ENCODE data around the gene UVRAG.

UVRAG gene

DNA sequence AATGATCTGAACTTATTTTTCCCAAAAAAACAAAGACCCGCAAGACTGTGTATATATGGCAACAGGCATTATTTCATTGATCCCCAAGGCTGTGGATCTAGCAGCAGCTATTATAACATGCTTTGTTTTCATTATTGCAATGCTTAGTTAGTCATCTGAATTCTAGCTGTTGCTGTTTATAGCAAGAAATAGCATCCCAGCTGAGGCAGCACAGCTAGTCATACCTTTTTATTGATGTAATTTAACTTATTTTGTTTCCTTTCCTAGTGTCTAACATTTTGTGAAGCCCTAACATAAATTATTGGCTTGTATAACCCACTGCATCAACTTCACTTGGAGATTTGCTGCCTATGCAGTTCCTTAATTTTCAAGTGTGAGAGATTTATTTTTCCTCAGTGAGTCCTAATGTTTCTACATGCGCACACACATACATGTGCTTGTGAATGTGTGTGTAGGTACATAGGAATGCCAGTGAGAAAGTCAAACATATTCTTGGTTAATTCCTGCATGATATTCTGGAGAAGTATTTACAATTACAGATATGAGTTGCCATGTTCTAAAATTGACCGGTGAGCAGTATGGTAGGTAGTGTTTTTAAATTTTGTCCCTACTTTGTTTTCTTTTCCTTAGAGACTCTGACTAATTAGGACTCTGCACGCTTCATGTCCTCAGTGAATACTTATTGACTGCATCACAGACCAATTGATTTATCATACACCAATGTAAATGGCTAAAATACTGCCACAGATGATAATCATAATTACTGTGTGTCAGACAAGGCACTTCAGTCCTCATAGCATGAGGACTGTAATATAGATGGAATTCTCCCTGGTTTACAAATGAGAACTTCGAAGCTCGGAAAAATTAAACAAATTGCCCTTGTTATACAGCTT, 272.0 kb downstream of the UVRAG start:
- DNase-seq (ENCODE audit: insufficient read length, low spot score): no peak
- FAIRE-seq: no peak

DNA sequence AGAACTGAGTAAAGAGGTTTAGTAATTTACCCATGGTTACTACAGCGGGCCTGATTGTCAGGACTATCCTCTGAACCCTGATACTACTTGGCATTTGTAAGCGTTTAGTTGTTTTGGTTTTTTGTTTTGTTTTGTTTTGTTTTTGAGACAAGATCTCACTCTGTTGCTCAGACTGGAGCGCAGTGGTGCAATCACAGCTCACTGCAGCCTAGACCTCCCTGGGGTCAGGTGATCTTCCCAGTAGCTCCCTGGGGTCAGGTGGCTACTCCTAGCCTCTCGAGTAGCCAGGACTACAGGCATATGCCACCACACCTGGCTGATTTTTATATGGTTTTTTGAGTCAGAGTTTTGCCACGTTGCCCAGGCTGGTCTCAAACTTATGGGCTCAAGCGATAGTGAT, 272.7 kb downstream of the UVRAG start:
- DNase-seq (ENCODE audit: insufficient read length, low spot score): no peak
- FAIRE-seq: no peak

DNA sequence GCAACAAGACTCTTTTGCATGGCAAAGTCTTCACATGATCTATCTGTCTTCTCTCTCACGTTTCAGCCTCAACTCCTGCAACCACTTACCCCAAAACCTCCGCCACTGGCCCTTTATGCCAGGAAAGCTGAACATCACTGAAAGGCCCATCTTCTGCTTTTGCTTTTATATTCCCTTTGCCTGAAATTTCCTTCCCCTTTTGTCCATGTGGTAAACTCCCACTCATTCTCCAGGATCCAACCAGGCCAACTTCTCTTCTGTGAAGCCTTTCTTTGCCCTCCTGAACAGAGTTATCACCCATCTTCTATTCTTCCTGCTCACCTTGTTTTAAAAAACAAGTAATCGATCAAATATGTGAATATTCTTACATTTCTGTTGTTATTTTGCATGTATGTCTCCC, 273.5 kb downstream of the UVRAG start:
- DNase-seq (ENCODE audit: insufficient read length, low spot score) (no peak), FAIRE-seq (no peak)

DNA sequence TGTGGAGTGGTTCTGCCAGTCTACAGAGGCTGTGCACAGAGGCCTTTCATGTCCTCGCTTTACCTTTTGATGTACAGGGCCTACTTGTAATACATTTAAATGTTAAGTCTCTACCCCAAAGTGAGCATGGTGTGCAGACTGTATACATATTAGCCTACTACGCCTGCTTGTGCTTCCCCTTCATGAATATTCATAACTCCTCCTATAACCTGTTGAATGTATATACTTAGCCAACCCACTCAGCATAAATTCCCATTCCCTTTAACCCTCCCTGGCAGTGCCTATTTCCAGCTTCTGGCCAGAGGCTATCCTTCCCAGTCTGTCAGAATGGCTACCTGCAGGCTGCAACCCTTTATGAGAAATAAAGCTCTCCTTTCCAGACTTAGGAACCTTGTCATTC, 275.2 kb downstream of the UVRAG start:
- DNase-seq (ENCODE audit: insufficient read length, low spot score) (no peak), FAIRE-seq (no peak)

DNA sequence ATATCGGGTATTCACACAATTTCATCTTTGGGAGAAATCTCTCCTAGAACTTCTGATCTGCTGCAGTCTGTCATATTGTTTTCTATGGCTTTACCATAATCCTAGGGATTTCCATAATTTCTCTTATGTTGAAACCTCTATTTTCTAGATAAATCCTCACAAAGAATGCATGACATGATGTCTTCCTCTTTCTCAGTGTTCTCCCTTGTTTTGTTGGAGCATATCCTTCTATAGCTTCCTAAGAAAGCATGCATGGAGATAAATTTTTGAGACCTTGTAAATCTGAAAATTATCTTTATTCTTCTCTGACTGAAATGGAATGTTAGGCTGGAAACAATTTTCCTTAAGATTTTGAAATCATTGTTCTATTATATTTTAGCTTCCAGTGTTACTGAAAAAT, 275.8 kb downstream of the UVRAG start:
- FAIRE-seq (no peak), DNase-seq (ENCODE audit: insufficient read length, low spot score) (no peak)

DNA sequence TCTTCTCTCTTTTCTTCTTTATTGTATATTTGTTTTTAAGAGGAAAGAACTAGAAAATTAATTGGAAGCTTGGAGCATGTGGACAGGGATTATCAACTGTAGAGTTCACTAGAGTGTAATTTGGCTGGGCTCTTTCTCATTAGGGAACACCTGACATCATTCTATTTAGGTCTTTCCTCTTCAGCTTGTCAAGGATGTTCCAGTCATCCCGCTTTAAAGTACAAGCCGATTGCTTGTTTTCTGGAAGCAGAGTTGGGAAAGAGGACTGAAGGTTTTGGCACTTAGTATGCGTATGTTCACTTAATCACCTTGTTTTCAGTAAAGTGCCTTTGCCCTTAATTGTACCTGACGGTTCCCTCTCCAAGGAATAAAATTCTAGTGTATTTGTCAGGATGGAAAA, 279.7 kb downstream of the UVRAG start:
- DNase-seq (ENCODE audit: insufficient read length, low spot score) (no peak), FAIRE-seq (no peak)

DNA sequence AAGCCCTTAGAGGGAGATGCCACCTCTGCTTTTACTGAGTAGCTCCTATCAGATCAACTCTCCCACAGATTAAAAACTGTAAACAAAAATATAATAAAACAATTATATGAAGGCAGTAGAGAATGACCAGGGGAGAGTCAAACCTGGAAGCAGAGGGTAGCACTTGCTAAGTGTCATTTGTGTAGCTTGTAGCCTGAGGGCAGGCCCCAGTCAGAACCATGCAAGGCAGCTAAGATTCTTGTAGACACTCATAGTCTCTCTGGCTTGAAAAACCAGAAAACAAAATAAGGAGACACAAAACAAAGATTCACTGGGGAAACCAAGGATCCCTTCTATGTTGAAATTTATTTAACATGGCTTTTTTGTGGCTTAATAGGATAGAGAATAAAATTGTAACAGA, 280.9 kb downstream of the UVRAG start:
- no peak for FAIRE-seq
- no peak for DNase-seq (ENCODE audit: insufficient read length, low spot score)

DNA sequence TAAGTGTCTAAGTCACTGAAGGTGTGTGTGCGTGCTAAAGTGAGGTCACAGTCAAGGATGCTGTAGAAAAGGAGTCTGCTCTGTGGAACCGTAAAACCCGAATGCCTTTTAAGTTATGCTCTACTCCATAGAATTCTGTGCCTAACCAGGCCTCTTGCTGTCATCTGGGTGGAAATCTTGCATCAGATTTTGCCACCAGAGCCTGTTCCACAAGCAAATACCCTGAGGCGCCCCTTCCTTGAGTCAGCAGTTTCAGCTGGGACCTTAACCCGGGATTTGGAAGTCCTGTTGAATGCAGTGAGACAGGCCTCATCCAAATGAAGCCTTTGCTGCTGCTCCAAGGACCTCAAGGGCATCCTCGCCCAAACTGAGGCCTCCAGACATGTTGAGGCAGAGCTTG, 281.5 kb downstream of the UVRAG start:
- DNase-seq (ENCODE audit: insufficient read length, low spot score) (no peak), FAIRE-seq (no peak)

DNA sequence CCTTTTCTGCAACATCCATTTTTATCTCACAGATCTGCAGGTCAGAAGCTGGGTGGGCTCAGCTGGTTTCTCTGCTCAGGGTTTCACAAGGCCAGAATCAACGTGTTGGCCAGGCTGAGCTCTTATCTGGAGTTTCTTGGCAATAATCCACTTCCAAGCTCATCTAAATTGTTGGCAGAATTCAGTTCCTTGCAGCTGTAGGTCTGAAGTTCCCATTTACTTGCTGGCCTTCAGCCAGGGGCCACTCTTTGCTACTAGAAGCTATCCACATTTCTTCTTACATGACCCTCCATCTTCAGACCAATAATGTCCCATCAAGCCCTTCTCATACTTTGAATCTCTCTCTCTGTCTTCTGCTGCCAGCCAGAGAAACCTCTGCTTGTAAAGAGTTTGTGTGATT, 287.8 kb downstream of the UVRAG start:
- FAIRE-seq (no peak), DNase-seq (ENCODE audit: insufficient read length, low spot score) (no peak)

DNA sequence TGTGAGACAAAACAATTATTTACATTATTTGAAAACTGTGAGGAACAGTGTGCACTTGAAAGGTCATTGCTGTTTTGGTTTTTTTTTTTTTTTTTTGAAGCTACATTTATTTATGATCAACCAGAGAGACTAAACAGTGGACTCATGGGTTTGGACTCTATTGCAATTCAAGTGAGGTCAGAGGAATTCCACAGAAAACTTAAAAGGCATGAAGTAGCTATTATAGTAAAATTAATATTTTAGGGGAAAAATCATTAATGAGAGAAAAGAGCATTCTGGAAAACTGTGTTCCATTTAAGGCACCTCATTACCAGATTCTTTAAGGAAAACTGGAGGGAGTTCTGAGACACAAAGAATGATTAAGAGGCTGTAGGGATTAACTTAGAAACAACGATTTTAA, 288.4 kb downstream of the UVRAG start:
- FAIRE-seq (no peak), DNase-seq (ENCODE audit: insufficient read length, low spot score) (no peak)

DNA sequence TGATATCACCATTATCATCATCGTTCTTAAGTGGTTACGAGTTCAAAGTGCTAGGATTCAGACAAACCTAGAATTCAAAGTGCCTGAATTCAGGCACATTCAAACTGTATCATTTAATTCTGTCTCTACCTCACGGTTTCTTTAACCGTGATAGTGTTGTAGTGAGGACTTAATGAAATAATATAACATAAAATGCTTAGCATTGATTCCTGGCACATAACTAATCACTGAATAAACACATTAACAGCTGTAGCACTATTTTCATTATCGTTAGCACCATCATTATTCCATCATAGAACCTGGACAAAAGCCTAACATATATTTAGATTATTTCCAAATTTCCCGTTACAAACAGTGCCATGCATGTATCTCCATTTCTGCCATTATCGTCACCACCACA, 289.3 kb downstream of the UVRAG start:
- FAIRE-seq (no peak), DNase-seq (ENCODE audit: insufficient read length, low spot score) (no peak)

DNA sequence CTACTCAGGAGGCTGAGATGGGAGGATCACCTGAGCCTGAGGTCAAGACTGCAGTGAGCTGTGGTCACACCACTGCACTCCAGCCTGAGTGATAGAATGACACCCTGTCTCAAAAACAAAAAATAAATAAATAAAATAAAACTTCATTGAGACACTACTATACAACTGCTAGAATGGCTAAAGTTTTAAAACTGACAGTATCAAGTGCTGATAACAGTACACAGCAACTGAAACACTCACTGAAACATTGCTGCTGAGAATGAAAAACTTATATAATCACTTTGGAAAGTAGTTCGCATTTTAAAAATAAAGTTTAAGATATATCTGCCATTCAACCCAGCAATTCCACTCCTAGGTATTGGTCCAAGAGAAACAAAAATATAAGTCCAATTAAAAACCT, 290.6 kb downstream of the UVRAG start:
- DNase-seq (ENCODE audit: insufficient read length, low spot score): no peak
- FAIRE-seq: no peak

DNA sequence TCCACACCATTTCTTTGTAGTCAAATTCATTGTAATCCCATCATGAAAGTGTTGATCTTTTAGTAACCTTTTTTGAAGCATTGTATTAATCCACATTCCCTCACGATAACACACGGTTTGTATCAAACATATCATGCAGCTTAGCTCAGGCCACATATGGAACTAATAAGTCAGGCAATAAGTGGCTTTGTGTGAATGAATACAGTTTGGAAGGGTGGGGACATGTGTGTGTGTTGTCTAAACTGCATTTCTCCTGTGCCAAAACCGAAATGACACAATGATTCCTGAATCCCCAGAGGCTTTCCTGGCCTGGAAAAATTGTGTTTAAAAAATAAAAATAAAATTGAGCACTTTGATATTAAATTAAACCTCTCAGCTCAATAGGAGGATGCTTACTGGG, 293.0 kb downstream of the UVRAG start:
- FAIRE-seq: no peak
- no peak for DNase-seq (ENCODE audit: insufficient read length, low spot score)

DNA sequence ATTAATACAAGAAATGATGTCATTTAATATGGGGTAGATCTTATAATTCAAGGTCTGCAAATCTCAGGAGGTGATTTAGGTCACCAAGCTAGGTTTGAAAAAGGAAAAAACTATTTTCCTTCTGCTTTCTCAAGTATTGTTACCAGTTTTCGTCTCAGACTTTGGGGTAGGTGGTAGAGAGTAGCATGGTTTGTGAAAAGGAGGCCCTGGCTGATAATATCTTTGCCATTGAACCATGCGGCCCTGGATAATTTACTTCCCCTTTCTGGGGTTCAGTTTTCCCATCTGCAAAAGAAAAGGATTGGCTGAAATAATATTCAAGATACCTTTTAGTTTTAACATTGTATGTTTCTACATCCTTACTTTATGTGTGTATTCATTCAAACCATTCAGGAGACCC, 299.2 kb downstream of the UVRAG start:
- FAIRE-seq (no peak), DNase-seq (ENCODE audit: insufficient read length, low spot score) (no peak)

DNA sequence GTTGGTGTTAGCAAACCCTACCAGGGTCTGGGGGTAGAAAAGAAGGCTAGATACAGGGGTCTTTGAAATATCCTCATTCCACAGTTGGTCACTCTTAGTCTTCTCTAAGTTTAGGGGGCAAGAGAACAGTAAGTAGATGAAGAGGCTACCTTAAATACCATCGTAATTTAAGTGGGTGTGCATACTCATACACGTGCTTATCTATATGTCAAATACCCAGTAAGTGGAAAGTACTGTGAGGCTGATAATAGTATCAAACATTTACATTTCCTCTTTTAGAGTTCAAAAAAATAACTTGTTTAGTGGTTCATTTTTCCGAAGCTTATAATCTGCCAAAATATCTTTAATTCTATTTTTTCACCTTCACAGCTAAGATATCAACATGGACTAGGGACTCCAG, 300.5 kb downstream of the UVRAG start:
- FAIRE-seq: no peak

DNA sequence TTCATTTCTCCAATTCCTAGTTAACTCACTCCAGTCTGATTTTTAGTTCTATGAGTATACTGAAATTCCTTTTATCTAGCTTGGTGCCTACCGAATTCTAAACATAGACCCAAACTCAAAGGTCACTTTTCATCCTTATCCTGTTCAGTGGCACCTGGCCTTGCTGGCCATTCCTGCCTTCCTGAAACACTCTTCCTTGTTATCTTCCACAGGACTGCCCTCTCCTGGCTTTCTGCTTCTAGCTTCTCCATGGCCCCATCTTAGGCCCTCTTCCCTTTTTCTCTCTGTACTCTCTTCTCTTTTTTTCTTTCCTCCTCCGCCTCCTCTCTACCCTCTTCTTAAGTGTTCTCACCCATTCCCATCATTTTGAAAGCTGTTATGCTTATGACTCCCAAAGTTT, 304.0 kb downstream of the UVRAG start:
- FAIRE-seq: no peak
- DNase-seq (ENCODE audit: insufficient read length, low spot score): no peak

More for the DNA sequence above, 300.5 kb downstream of the UVRAG start:
- no peak for DNase-seq (ENCODE audit: insufficient read length, low spot score)

DNA sequence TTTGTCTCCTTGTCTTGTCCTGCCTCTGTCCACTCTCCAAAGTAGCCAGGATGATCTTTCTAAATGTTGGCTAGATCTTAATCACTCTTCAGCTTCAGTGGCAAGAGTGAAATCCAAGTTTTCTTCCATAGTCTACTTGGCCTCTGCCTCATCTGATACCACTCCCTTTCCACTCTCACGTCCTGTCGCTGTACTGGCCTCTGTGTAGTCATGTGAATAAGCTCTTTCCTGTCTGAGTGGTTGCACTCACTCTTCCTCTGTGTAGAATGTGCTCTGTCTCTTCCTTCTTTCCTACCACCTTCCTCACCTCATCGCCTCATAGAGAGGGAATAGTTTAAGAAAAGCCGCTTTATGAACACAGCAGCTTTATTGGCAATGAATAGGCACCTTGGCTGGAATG, 304.8 kb downstream of the UVRAG start:
- FAIRE-seq (no peak), DNase-seq (ENCODE audit: insufficient read length, low spot score) (no peak)

DNA sequence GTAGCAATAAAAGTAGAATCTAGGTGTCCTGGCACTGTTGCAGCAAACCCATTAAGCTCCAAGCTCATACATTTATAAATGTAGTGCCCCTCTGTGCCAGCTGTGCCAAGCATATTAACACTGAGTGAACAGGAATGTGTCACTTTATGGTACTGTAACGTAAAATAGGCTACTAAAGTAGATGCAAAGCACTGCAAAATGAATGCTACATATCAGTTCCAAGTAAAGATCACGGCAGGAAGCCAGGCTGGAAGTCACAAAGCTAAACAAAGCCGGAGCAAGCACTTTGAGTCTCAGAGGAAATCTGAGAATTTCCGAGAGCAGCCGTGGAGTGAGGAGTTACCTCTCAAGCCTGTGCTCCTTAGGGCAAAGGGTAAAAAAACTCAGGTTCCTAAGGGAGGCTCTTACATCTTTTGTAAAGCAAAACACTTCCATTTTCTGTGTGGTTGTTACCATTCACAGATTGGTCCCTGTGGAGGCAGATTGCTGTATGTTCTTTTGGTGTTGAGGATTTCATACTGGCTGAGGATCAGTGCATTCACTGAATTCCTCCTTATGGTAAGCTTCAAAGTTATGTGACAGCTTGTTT, 305.6 kb downstream of the UVRAG start:
- DNase-seq (ENCODE audit: insufficient read length, low spot score) (no peak), FAIRE-seq (no peak)

DNA sequence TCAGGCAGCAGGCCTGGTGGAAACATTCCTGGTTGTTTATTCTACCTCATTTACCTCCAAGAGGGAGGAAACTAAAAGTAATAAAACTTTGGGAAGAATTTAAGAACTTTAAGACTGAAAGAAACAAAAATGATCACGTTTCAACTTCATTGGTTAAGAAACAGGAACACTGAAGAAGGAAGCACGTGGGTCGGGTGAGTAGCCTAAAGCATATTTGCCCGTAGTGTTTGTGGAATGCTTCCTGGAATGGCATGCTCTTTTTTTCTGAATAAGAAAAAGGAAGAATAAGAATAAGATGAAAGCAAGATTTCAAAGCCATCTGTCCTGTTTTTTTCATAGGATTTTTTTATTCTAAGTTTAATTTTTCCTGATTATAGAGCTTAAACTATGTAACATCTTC, 308.2 kb downstream of the UVRAG start:
- no peak for DNase-seq (ENCODE audit: insufficient read length, low spot score)
- FAIRE-seq: no peak

DNA sequence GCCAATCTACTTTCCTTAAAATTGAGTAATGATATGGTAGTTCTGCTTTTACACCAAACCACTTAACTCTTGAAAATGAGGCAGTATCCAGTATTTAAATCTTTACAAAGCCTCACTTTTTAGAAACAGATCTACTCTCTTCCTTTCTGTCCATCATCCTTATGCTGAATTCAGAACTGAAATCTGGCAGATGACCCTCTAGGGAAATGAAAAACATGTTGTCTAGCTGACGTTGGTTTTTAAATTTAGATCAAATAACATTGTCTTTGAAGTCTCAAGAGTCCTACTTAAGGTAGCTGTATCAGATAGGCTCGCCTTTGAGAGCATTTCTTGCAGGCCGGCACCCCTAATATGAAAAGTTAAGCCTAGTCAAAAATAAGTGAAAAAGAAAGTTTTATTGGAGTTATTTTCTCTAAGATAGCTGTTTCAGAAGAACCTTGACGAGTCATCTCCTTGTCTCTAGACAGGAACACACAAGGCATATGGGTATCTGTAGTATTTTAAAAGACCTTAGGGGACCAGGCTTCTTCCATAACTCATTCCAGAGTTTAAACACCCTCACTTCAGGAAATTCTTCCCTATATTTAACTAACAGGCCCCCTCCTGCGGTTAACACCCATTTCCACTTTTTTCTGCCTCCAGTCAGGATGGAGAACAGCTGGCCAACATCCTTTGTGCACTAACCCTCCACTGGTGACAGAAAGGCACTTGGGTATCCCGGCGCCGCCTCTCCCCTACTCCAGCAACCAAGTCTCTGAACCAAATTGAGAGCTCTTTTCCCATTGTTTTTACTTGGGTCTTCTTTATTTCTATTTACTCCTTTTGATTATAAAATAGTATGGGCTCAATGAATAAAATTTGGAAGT, 310.1 kb downstream of the UVRAG start:
- FAIRE-seq (no peak), DNase-seq (ENCODE audit: insufficient read length, low spot score) (no peak)

DNA sequence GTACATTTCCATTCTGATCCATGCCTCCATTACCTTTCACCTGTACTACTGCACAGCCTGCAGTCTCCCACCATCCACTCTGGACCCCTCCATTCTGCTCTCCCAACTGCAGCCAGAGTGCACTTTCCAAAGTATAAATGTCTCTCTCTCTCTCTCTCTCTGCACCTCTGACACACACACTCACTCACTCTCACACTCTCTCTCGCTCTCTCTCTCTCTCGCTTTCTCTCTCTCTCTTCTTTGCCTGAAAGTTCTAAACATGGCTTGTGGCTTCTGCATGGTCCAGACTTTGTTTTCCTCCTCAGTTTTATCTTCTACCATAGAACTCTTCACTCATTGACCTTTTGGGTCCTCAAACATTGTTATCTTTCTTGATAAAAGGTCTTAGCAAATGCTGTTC, 314.7 kb downstream of the UVRAG start:
- FAIRE-seq: no peak
- DNase-seq (ENCODE audit: insufficient read length, low spot score): no peak

DNA sequence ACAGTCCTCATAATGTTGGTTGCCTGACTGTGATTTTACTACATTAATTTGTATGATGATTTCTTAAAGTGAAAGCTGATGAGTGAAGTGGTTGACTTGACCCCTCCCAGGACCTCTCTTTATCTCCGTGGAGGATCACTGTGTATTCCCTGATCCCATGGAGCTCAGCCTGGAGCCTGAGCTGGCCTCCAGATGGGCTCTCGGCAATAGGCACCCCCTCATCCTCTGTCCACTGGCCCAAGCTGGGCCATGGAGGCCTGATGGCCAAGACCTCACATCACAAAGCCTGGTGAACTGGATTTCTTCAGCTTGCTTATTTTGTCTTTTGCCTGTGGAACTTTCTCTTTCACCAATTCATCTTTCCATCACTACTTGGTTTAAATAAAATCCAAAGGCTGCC, 316.1 kb downstream of the UVRAG start:
- DNase-seq (ENCODE audit: insufficient read length, low spot score) (no peak), FAIRE-seq (no peak)

Data from HTR-8/SVneo (cell line).